Measurements from ENCODE around the gene GLIPR2.
"Not testable (repeated sequence)": the region's sequence is repeated elsewhere in the genome, so short reads cannot be mapped to it uniquely, and the experiment has no call there.

GLIPR2 gene

DNA sequence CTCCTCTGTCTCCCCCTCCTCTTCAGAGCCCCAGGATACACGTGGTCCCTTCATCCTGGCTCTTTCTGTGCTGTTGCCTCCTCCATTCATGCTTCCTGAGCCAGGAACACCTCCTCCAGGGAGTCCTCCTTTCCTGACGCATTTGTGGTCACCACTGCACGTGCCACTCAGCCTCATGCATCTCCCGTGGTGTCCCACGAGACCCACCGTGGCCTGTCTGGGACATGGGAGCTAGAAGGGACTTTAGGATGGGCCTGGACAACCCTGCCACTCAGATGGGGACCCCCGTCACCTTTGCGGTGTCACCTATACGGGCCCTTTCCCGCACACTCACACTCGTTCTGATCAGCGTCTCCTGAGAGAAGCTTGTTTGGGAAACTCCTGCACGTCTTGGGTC is 6.7 kb downstream of the GLIPR2 start:
- FAIRE-seq (no peak), DNase-seq (ENCODE audit: low spot score) (no peak)

DNA sequence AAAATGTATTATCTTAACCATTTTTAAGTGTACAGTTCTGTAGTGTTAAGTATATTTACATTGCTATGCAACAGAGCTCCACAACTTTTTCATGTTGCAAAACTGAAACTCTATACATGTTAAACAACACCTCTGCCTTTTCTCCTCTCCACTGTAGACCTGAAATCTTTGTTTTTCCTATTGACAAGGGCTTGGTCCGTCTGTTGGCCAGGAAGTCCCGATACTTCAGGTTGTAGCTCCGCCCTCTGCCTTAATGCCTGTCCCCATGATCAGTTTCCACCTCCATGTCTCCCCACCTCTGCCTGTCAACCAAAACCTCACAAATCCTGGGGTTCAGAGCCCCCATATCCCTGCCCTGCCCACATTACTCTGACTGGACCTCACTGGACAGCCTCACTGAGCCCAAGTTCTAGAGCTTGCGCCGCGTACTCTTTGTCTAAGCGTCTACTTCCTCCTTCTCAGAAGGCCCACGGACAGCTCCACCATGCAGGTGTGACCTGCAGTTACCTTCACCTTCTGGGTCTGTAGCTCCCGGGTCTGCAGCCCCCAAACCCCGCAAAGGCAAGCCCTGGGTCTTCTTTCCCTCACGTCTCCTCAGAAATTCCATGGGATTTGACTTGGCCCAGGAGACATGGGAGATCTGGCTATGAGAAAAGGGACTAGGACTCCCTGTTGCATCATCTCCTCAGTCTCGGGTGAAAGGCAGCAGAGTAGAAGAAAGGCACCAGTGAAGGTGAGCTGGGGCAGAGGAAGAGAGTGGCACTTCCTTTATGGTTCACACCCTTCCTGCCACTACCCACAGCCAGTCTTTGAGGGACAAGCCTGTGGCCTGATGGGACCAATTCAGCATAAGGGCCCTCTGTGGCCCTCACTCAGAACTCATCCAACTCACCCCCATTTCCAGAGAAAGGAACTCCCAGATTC is 8.0 kb downstream of the GLIPR2 start:
- no peak for FAIRE-seq

GRCh38 chr9:36145970-36146369 is 9.4 kb downstream of the GLIPR2 start:
- no peak for DNase-seq (ENCODE audit: low spot score)
- FAIRE-seq, result no peak

More for the DNA sequence above, 8.0 kb downstream of the GLIPR2 start:
- no peak for DNase-seq (ENCODE audit: low spot score)

GRCh38 chr9:36146651-36147050 is 10.1 kb downstream of the GLIPR2 start:
- FAIRE-seq (no peak), DNase-seq (ENCODE audit: low spot score) (no peak)

- DNase-seq (ENCODE audit: low spot score), result no peak
- FAIRE-seq, result no peak
These were observed 11.1 kb downstream of the GLIPR2 start for GRCh38 chr9:36147441-36148175.

DNA sequence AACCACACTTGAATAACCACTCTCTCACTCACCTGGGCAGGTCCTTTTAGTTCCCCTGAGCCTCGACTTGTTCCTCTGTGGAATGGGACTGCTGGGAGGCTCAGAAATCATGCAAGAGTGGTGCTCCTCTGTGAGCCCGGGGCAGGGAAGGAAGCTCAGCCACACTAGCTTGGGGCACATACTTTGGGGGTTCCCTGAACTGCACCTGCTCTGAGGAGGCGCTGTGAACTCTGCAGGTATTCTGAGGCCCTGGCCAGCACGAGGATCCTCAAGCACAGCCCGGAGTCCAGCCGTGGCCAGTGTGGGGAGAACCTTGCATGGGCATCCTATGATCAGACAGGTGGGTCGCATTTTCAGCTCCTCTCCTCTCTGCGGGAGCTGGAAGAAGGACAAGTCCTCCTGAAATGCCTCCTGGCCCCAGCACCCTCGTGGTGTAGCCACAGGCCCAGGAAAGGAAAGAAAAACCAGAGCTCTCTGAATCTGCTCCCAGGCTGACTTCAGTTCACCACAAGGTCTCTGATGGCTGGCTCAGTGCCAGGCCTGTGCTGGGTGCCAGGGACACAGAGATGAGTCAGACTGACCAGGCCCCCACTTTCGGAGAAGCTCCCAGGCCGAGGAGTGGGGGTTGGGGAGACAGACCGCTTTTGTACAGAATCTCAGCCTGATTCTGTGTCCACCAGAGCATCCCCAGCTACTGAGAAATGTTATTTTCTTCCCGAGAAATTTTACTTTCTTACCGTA is 11.9 kb downstream of the GLIPR2 start:
- DNase-seq (ENCODE audit: low spot score) (peak; percentile 98), FAIRE-seq (no peak)

- DNase-seq (ENCODE audit: low spot score) (peak; percentile 68), FAIRE-seq (no peak)
These were observed 12.7 kb downstream of the GLIPR2 start for GRCh38 chr9:36149197-36149596.

GRCh38 chr9:36150574-36151315 is 14.2 kb downstream of the GLIPR2 start:
- FAIRE-seq (peak; percentile 59), DNase-seq (ENCODE audit: low spot score) (no peak)

GRCh38 chr9:36151316-36152210 is 15.0 kb downstream of the GLIPR2 start:
- FAIRE-seq, result no peak
- DNase-seq (ENCODE audit: low spot score), result peak; percentile 57

DNA sequence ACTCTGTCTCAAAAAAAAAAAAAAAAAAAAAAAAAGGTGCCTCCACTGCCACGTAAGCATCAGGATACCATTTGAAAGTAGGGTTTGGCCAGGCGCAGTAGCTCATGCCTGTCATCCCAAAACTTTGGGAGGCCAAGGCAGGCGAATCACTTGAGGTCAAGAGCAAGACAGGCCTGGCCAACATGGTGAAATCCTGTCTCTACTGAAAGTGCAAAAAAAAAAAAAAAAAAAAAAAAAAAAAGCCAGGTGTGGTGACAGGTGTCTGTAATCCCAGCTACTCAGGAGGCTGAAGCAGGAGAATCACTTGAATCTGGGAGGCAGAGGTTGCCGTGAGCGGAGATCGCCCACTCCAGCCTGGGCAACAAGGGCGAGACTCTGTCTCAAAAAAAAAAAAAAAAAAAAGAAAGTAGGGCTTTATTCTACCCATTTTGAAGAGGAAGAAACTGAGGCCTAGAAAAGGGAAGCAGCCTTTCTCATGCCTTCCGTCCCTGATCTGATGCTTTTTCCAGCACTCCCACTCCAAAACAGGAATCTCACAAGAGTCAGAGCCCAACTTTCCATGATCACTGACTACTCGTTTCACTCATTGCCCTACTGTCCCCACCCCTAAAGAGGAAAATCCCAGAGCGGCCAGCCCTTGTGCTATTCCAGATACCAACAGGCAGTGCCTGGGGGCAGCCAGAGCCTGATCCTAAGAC is 16.4 kb downstream of the GLIPR2 start:
- no peak for FAIRE-seq
- DNase-seq (ENCODE audit: low spot score), result no peak

GRCh38 chr9:36153746-36154145 is 17.2 kb downstream of the GLIPR2 start:
- DNase-seq (ENCODE audit: low spot score) (no peak), FAIRE-seq (no peak)

- DNase-seq (ENCODE audit: low spot score) (no peak), FAIRE-seq (no peak)
These were observed 17.9 kb downstream of the GLIPR2 start for GRCh38 chr9:36154331-36154952.

DNA sequence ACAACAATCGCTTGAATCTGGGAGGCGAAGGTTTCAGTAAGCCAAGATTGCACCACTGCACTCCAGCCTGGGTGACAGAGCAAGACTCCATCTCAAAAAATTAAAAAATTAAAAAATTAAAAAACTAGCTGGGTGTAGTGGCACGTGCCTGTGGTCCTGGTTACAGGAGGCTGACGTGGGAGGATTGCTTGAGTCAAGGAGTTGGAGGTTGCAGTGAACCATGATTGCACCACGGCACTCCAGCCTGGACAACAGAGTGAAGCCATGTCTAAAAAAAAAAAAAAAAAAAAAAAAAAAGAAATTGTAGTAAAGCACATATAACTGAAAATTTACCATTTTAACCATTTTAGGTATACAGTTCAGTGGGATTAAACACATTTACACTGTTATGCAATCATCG is 19.6 kb downstream of the GLIPR2 start:
- no peak for FAIRE-seq

GRCh38 chr9:36158122-36158521 is 21.6 kb downstream of the GLIPR2 start:
- DNase-seq (ENCODE audit: low spot score) (no peak), FAIRE-seq (no peak)

More for the DNA sequence above, 19.6 kb downstream of the GLIPR2 start:
- no peak for DNase-seq (ENCODE audit: low spot score)

DNA sequence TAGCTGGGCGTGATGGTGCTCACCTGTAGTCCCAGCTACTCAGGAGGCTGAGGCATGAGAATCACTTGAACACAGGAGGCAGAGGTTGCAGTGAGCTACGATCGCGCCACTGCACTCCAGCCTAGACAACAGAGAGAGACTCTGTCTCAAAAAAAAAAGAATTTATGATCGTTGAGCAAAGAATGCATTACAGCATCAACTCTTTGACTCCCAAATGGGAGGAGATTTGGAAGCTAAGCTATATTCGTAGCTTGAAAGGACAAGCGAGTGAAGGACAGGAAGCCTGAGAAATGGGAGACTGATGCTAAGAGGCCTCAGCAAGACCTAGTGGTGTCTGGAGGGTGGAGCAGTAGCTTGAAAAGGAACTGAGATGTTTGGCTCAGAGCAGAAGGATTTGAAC is 22.4 kb downstream of the GLIPR2 start:
- DNase-seq (ENCODE audit: low spot score) (no peak), FAIRE-seq (no peak)

DNA sequence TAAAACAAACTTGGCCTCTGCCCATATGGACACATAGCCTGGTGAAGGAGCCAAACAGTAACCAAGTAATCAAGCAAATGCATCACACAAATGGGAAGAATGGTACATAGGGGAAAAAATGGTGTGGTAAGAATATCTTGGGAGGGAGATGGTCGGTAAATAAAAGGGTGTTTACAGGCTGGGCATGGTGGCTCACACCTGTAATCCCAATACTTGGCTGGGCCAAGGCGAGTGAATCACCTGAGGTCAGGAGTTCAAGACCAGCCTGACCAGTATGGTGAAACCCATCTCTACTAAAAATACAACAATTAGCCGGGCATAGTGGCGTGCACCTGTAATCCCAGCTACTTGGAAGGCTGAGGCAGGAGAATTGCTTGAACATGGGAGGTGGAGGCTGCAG is 23.0 kb downstream of the GLIPR2 start:
- not testable (repeated sequence) for FAIRE-seq; DNase-seq (ENCODE audit: low spot score)

- FAIRE-seq, result not testable (repeated sequence)
These were observed 23.6 kb downstream of the GLIPR2 start for GRCh38 chr9:36160126-36160525.

DNA sequence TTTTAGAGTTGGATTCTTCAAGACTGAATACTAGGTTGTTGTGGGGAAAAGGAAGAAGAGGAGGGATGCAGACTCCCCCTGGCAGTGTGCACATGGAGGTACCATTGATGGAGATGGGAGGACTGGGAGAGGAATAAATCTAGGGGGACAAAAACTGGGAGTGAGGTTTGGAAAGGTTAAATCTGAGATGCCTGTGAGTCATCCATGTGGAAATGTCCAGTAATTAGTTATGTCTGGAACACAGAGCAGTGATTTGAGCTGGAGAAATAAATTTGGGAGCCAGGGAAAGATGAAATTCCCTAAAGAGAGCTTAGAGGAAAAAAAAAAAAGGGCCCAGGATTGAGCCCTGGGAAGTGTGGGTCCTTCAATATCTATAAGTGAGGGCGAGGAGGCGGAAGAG is 24.7 kb downstream of the GLIPR2 start:
- FAIRE-seq (no peak), DNase-seq (ENCODE audit: low spot score) (no peak)

More at GRCh38 chr9:36160126-36160525, 23.6 kb downstream of the GLIPR2 start:
- DNase-seq (ENCODE audit: low spot score), result not testable (repeated sequence)

DNA sequence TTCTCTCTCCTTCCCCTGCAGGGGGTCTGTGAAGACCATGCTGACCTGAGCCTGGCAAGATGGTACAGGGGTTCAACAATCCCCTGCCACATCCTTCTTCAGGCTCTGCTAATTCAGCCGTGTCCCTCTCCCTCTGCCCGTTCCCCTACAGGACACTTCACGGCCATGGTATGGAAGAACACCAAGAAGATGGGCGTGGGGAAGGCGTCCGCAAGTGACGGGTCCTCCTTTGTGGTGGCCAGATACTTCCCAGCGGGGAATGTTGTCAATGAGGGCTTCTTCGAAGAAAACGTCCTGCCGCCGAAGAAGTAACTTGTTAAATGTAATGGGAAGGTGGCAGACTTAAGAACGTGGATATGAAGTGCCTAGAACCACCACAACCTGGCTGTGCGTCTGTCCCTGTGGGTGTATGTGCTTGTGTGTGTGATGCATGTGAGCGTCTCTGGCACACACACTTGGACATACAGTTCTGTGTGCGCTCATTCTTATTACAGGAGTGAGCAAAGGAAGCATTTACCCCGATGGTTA is 25.7 kb downstream of the GLIPR2 start:
- no peak for DNase-seq (ENCODE audit: low spot score)
- FAIRE-seq, result no peak

Measured in urothelium cell line (cell line).